IPS-20b (cell line): Measurements from ENCODE around the gene CALD1.

Source experiments
- H3K27ac ChIP-seq: one replicate; pipeline ENCODE4 v1.5.1; 2013; ENCODE audit warnings: low read length
- H3K27me3 ChIP-seq: 2 replicates; pipeline ENCODE4 v1.6.1; 2013; ENCODE audit warnings: mild to moderate bottlenecking, low read length, inconsistent platforms; ENCODE audit not compliant: insufficient read depth
- H3K36me3 ChIP-seq: 2 replicates; pipeline ENCODE4 v1.6.1; 2013; ENCODE audit warnings: low read depth, mild to moderate bottlenecking, inconsistent platforms, low read length, moderate library complexity; ENCODE audit not compliant: insufficient read depth
- H3K4me1 ChIP-seq: 2 replicates; pipeline ENCODE4 v1.6.1; 2013; ENCODE audit warnings: mild to moderate bottlenecking, control low read depth, inconsistent platforms, low read length, moderate library complexity; ENCODE audit not compliant: insufficient read depth
- H3K4me3 ChIP-seq: 2 replicates; pipeline ENCODE4 v1.5.1; 2013; ENCODE audit warnings: mild to moderate bottlenecking, low read length, inconsistent platforms
- H3K9ac ChIP-seq: 2 replicates; pipeline ENCODE4 v1.6.1; 2013; ENCODE audit warnings: low read depth, mild to moderate bottlenecking, inconsistent platforms, low read length, moderate library complexity
- H3K9me3 ChIP-seq: 2 replicates; pipeline ENCODE4 v1.6.1; 2013; ENCODE audit warnings: mild to moderate bottlenecking, low read depth, low read length, inconsistent platforms; ENCODE audit not compliant: insufficient read depth

CALD1 gene

GRCh38 chr7:134832367-134832766, 52.9 kb downstream of the CALD1 start:
- Histone ChIP-seq H3K36me3 (no peaks in the 10 kb centered on the region), H3K4me3 (no peak overlapping the region), H3K27ac (no peak overlapping the region), H3K9me3 (no peaks in the 10 kb centered on the region), H3K4me1 (no peaks in the 10 kb centered on the region), H3K9ac (no peak overlapping the region), H3K27me3 (no peaks in the 10 kb centered on the region)

GRCh38 chr7:134834689-134835462, 55.4 kb downstream of the CALD1 start:
- no peak overlapping the region for H3K27ac ChIP-seq
- no peaks in the 10 kb centered on the region for H3K36me3 ChIP-seq
- H3K9me3 ChIP-seq, result no peaks in the 10 kb centered on the region
- no peaks in the 10 kb centered on the region for H3K27me3 ChIP-seq
- no peaks in the 10 kb centered on the region for H3K4me1 ChIP-seq
- H3K4me3 ChIP-seq, result no peak overlapping the region
- no peak overlapping the region for H3K9ac ChIP-seq

- H3K9me3 ChIP-seq, result no peaks in the 10 kb centered on the region
- H3K4me1 ChIP-seq, result no peaks in the 10 kb centered on the region
- H3K9ac ChIP-seq, result no peak overlapping the region
- H3K36me3 ChIP-seq, result no peaks in the 10 kb centered on the region
- no peak overlapping the region for H3K27ac ChIP-seq
- H3K27me3 ChIP-seq, result no peaks in the 10 kb centered on the region
- no peak overlapping the region for H3K4me3 ChIP-seq
These were observed 56.0 kb downstream of the CALD1 start for GRCh38 chr7:134835463-134835823.

GRCh38 chr7:134836447-134836846, 57.0 kb downstream of the CALD1 start:
- H3K36me3 ChIP-seq, result no peaks in the 10 kb centered on the region
- no peak overlapping the region for H3K27ac ChIP-seq
- no peak overlapping the region for H3K4me3 ChIP-seq
- H3K27me3 ChIP-seq, result no peaks in the 10 kb centered on the region
- no peak overlapping the region for H3K9ac ChIP-seq
- no peaks in the 10 kb centered on the region for H3K9me3 ChIP-seq
- no peaks in the 10 kb centered on the region for H3K4me1 ChIP-seq

- Histone ChIP-seq H3K4me3 (no peak overlapping the region), H3K27me3 (no peaks in the 10 kb centered on the region), H3K9ac (no peak overlapping the region), H3K27ac (no peak overlapping the region), H3K9me3 (no peaks in the 10 kb centered on the region), H3K4me1 (peaks cover 6% of the 10 kb centered on the region), H3K36me3 (peaks cover 2% of the 10 kb centered on the region; the same call in 1 of the 2 replicates)
These were observed 59.9 kb downstream of the CALD1 start for GRCh38 chr7:134839298-134839697.

- H3K36me3 ChIP-seq, result peaks cover 17% of the 10 kb centered on the region; the same call in 1 of the 2 replicates
- H3K4me1 ChIP-seq, result peaks cover 17% of the 10 kb centered on the region
- H3K27ac ChIP-seq, result no peak overlapping the region
- H3K9me3 ChIP-seq, result no peaks in the 10 kb centered on the region
- no peak overlapping the region for H3K9ac ChIP-seq
- H3K27me3 ChIP-seq, result no peaks in the 10 kb centered on the region
- H3K4me3 ChIP-seq, result no peak overlapping the region
These were observed 62.6 kb downstream of the CALD1 start for GRCh38 chr7:134842062-134842461.

GRCh38 chr7:134842886-134843430, 63.5 kb downstream of the CALD1 start:
- Histone ChIP-seq H3K36me3 (peaks cover 17% of the 10 kb centered on the region; the same call in 1 of the 2 replicates), H3K9me3 (no peaks in the 10 kb centered on the region), H3K9ac (no peak overlapping the region), H3K4me1 (peaks cover 17% of the 10 kb centered on the region), H3K27ac (no peak overlapping the region), H3K27me3 (no peaks in the 10 kb centered on the region), H3K4me3 (no peak overlapping the region)

GRCh38 chr7:134844200-134844599, 64.8 kb downstream of the CALD1 start:
- Histone ChIP-seq H3K27me3 (no peaks in the 10 kb centered on the region), H3K9ac (no peak overlapping the region), H3K4me1 (peaks cover 17% of the 10 kb centered on the region), H3K27ac (no peak overlapping the region), H3K36me3 (peaks cover 17% of the 10 kb centered on the region; the same call in 1 of the 2 replicates), H3K9me3 (no peaks in the 10 kb centered on the region), H3K4me3 (no peak overlapping the region)

- no peak overlapping the region for H3K4me3 ChIP-seq
- H3K4me1 ChIP-seq, result peaks cover 17% of the 10 kb centered on the region
- H3K36me3 ChIP-seq, result peaks cover 17% of the 10 kb centered on the region; the same call in 1 of the 2 replicates
- H3K9ac ChIP-seq, result no peak overlapping the region
- no peak overlapping the region for H3K27ac ChIP-seq
- H3K9me3 ChIP-seq, result no peaks in the 10 kb centered on the region
- H3K27me3 ChIP-seq, result no peaks in the 10 kb centered on the region
These were observed 66.0 kb downstream of the CALD1 start for GRCh38 chr7:134845461-134845860.

GRCh38 chr7:134847851-134848588, 68.6 kb downstream of the CALD1 start:
- peaks cover 17% of the 10 kb centered on the region; the same call in 1 of the 2 replicates for H3K36me3 ChIP-seq
- H3K4me1 ChIP-seq, result peaks cover 17% of the 10 kb centered on the region
- no peak overlapping the region for H3K9ac ChIP-seq
- H3K27ac ChIP-seq, result no peak overlapping the region
- no peak overlapping the region for H3K4me3 ChIP-seq
- H3K9me3 ChIP-seq, result no peaks in the 10 kb centered on the region
- no peaks in the 10 kb centered on the region for H3K27me3 ChIP-seq

- peaks cover 7% of the 10 kb centered on the region; the same call in 1 of the 2 replicates for H3K36me3 ChIP-seq
These were observed 70.6 kb downstream of the CALD1 start for GRCh38 chr7:134850066-134850465.

More at GRCh38 chr7:134850066-134850465, 70.6 kb downstream of the CALD1 start:
- H3K9me3 ChIP-seq, result no peaks in the 10 kb centered on the region
- no peaks in the 10 kb centered on the region for H3K27me3 ChIP-seq
- no peak overlapping the region for H3K9ac ChIP-seq
- peaks cover 10% of the 10 kb centered on the region for H3K4me1 ChIP-seq
- no peak overlapping the region for H3K27ac ChIP-seq
- no peak overlapping the region for H3K4me3 ChIP-seq
